ENCODE measurements around the gene SDCCAG8. TPM values are rescaled to one million over a fixed set of nuclear protein-coding genes. Genes with fewer than 3 reads are reported as not detected.
A peak's percentile ranks its signal among the peaks of the same experiment; 100 is the strongest.

The SDCCAG8 gene
- total RNA-seq, 4 donors from 2014 or later: 37.1 to 60.2 (median 48.6) TPM

DNA sequence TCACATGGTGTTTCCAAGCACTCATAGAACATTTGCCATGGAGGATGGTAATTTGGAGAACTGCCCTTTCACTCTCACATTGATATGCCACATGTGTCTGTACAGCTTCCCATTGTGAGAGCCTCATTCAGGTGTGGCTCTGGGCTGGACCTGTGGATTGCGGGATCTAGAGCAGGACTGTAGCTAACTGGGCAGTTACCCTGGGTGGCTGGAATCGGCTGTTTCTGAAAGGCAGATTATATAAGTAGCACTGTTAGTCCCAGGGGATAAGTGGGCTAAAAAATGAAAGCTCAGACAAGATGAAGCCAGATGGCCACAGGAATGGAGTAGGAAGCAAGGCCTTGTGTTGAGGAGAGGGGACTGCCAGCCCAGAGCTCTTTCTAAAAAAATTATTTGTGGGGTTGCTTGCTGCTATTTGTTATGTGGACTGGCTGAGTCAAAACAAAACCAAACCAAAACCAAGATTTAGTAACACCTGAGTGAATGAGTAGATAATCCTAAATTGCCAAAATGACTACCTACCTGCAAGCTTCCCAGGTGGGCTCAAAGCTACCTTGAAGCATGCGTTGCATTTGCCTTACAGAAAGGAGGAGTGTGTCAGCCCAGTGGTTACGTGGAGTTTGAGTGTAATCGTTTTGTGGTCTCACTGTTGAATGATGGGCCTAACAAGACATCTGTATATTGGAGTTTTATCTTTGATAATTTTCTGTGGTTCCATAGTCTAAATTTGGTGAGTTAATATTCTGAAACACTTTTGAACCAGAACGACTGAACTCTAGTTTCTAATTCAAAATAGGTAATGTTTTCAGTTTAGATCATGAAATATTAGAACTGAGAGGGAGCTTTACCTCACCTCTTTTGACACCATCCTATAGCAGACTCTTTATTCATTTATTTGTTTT lies 58.0 kb downstream of the SDCCAG8 start:
- TF ChIP-seq, protein P1, sequence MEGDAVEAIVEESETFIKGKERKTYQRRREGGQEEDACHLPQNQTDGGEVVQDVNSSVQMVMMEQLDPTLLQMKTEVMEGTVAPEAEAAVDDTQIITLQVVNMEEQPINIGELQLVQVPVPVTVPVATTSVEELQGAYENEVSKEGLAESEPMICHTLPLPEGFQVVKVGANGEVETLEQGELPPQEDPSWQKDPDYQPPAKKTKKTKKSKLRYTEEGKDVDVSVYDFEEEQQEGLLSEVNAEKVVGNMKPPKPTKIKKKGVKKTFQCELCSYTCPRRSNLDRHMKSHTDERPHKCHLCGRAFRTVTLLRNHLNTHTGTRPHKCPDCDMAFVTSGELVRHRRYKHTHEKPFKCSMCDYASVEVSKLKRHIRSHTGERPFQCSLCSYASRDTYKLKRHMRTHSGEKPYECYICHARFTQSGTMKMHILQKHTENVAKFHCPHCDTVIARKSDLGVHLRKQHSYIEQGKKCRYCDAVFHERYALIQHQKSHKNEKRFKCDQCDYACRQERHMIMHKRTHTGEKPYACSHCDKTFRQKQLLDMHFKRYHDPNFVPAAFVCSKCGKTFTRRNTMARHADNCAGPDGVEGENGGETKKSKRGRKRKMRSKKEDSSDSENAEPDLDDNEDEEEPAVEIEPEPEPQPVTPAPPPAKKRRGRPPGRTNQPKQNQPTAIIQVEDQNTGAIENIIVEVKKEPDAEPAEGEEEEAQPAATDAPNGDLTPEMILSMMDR (IDR thresholded peaks at IDR 0.05): no peak
- DNase-seq (ENCODE audit: low spot score) (no peak), ATAC-seq (ENCODE audit: low FRiP score) (no peak)

GRCh38 chr1:243315455-243315854 lies 59.6 kb downstream of the SDCCAG8 start:
- TF ChIP-seq, protein P1 (IDR thresholded peaks at IDR 0.05): no peak
- no peak for DNase-seq (ENCODE audit: low spot score)
- ATAC-seq (ENCODE audit: low FRiP score): no peak

DNA sequence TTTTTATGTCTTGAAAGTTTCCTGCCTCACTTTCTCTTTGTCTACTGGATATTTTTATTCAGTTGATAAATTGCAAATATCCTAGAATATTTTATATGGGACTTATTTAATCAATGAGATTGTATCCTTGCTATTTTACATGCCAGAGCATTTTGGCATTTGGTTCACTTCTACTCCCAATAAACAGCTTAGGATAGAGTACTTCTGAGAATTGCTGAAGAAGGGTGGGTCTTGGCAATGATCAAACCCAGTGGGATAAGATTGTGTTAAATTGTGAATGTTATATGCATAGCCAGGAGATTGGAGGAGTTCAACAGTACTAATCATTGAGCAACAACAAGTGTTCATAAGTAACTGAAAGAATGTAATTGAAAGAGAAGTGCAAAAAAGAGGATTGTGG lies 60.1 kb downstream of the SDCCAG8 start:
- ATAC-seq (ENCODE audit: low FRiP score): no peak
- no peak for DNase-seq (ENCODE audit: low spot score)
- TF ChIP-seq, protein P1 (IDR thresholded peaks at IDR 0.05): no peak

DNA sequence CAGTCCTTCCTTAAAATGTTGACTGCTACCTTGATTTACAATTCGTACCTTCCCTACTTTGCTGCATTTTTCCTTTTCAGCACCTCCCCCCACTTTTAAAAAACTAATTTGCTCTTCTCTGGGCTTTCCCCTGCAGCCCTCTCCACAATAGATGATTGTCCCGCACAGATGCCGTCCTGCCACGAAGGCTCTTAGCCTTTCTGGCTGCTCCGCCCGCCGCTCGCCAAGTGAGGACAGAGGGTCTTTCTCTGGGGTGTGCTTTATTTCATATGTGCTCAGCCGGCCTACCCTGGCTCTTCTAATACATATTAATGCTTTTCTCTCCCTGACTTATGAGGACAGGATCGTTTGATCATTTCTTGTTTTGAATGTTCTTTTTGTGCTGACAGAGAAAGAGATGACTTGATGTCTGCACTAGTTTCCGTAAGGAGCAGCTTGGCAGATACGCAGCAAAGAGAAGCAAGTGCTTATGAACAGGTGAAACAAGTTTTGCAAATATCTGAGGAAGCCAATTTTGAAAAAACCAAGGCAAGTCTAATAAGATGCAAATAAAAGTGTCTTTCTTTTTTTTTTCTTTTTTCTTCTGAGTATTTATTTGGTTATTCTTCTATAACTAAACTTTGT lies 60.6 kb downstream of the SDCCAG8 start:
- DNase-seq (ENCODE audit: low spot score) (no peak), ATAC-seq (ENCODE audit: low FRiP score) (no peak)
- TF ChIP-seq, protein P1 (IDR thresholded peaks at IDR 0.05): no peak

DNA sequence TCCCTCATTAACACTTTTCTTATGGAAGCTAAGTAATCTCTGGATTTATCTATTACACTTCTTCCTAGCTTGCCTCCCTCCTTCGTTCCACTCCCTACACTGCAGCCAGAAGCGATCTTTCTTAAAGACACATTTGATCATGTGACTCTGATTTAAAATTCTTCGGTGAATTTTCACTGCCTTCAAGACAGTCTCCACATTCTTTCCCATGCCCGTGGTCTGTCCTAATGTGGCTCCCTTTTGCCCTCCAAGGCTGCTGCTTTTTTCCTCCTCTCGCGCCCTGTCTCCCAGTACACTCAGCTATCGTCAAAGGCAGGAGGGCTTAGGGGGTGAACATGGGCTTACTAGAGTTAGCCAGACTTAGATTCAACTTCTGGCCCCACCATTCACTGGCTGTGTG lies 64.4 kb downstream of the SDCCAG8 start:
- TF ChIP-seq, protein P1 (IDR thresholded peaks at IDR 0.05): no peak
- ATAC-seq (ENCODE audit: low FRiP score) (peak; percentile 54), DNase-seq (ENCODE audit: low spot score) (no peak)

DNA sequence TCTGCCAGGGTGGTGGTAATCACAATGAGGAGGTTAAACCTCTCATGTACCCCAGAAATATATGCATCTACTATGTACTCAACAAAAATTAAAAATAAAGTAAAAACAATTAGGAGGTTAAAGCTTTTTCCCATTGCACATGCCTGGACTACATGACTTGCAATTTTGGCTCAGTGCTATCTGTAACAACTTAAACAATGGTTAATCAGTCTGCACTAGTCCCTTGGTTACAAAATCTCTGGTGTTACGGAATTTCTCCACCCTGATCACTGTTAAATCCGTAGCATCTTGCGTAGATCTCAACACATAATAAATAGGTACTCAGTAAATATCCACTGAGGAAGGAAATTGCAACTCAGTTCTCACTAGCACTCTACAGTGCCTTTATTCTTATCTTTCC lies 66.5 kb downstream of the SDCCAG8 start:
- TF ChIP-seq, protein P1 (IDR thresholded peaks at IDR 0.05): no peak
- DNase-seq (ENCODE audit: low spot score) (no peak), ATAC-seq (ENCODE audit: low FRiP score) (no peak)
